ENCODE measurements around the gene DCAF8. TPM values are rescaled to one million over a fixed set of nuclear protein-coding genes. Genes with fewer than 3 reads are reported as not detected.
A peak's percentile ranks its signal among the peaks of the same experiment; 100 is the strongest.

Gene DCAF8
- total and polyA plus RNA-seq, 2 of the 4 experiments (the other 2 are of a cell fraction): 83.3 to 83.8 TPM

- DNase-seq (peak; percentile 80), ATAC-seq (ENCODE audit: low read depth) (peak; percentile 79)
- Histone ChIP-seq H2AK9ac (replicated peaks; ENCODE audit: low read depth, low read length, poor library complexity) (peak overlapping the region; percentile 18), H4K5ac (ENCODE audit: low read depth, low read length) (peak overlapping the region; percentile 30; the same call in 1 of the 2 replicates), H3K18ac (ENCODE audit: low read depth, low read length) (no peak overlapping the region), H3K4me2 (ENCODE audit: low read depth, low read length) (no peak overlapping the region), H3K4ac (ENCODE audit: low read depth, low read length) (peak overlapping the region; percentile 31), H3K36me3 (ENCODE audit: control insufficient read depth, insufficient read depth, low read length) (peaks cover 66% of the 10 kb centered on the region), H3K27ac (ENCODE audit: insufficient read depth, low read length) (peak overlapping the region; percentile 53; the same call in 1 of the 2 replicates), H3K56ac (ENCODE audit: extremely low read depth, insufficient read depth, low read length) (no peak overlapping the region), H3K4me1 (ENCODE audit: control insufficient read depth, insufficient read depth, low read length) (peaks cover 21% of the 10 kb centered on the region), H3K4me3 (ENCODE audit: insufficient read depth, low read depth, low read length) (no peak overlapping the region), H2AFZ (replicated peaks; ENCODE audit: low read length, poor library complexity) (no peak overlapping the region), H4K8ac (ENCODE audit: low read depth in 2 of 2, low read length in 2 of 2) (peak overlapping the region in 1 of 2 experiments; percentile 64; a peak in 2 of 4 replicates), H4K20me1 (ENCODE audit: insufficient read depth, low read length) (peaks cover 33% of the 10 kb centered on the region), H3K14ac (replicated peaks; ENCODE audit: low read depth, low read length) (no peak overlapping the region; the same call in 1 of the 2 replicates), H2BK15ac (ENCODE audit: low read depth, low read length) (0 out of 3 replicates have a peak overlapping the region, but pooled peaks have one; percentile 6), H3K27me3 (ENCODE audit: control insufficient read depth, insufficient read depth, low read length) (no peaks in the 10 kb centered on the region), H2BK120ac (ENCODE audit: low read depth, low read length) (no peak overlapping the region), H3K9ac (ENCODE audit: low read depth, low read length) (peak overlapping the region; percentile 19), H2BK20ac (ENCODE audit: low read depth, low read length) (no peak overlapping the region), H3K23ac (ENCODE audit: low read depth, low read length) (peak overlapping the region; percentile 21; the same call in 1 of the 2 replicates), H3K79me1 (ENCODE audit: low read depth in 1 of 2, low read length in 2 of 2) (peaks cover 0 to 27% of the 10 kb centered on the region in 2 experiments; a peak in 3 of 4 replicates), H4K91ac (ENCODE audit: insufficient read depth, low read depth, low read length) (no peak overlapping the region), H3K9me3 (ENCODE audit: control insufficient read depth, insufficient read depth, low read length) (no peaks in the 10 kb centered on the region), H2AK5ac (ENCODE audit: low read depth, low read length) (peak overlapping the region; percentile 45; the same call in 1 of the 2 replicates), H3K9me1 (ENCODE audit: insufficient read depth, low read length) (peaks cover 4% of the 10 kb centered on the region; the same call in 1 of the 2 replicates), H2BK5ac (ENCODE audit: low read depth, low read length, poor library complexity, severe bottlenecking) (peak overlapping the region; percentile 43)
- dilution Hi-C loops (cut with HindIII; ENCODE audit: low sequenced_read_pairs, unreplicated experiment) (loop anchor here (10.0 kb wide), 1 partner anchor 114 kb away; no protein-coding TSS in a partner anchor), intact Hi-C loops (cut with micrococcal nuclease) (loop anchor here (1.0 to 10.0 kb wide), 3 partner anchors 26 to 294 kb away; partner anchors contain the start of gene TAGLN2), in situ Hi-C loops (cut with MboI; ENCODE audit: low sequenced_read_pairs) (no loop called here)
- ChIA-PET CTCF (interaction anchor here (0.5 to 5.2 kb wide), 22 partner anchors 8 to 982 kb away, joined by 3 to 63 read pairs (median 4); partner anchors contain the start of gene KCNJ10), POLR2A (ENCODE audit: unreplicated experiment) (interaction anchor here (0.5 to 1.1 kb wide), 3 partner anchors 10 to 30 kb away, joined by 3 to 5 read pairs (median 3); no protein-coding TSS in a partner anchor)
- no CpG with 5 or more reads among the region's 4 CpGs for WGBS, 2 experiments (ENCODE audit: extremely low coverage in 2 of 2, insufficient read length in 1 of 2)
- no TSS peak for BruUV-seq (replicated peaks)
- TF ChIP-seq CTCF (conservative IDR thresholded peaks at IDR 0.05; ENCODE audit: low read depth, low read length): peak; percentile 79
- TF ChIP-seq MAFK (IDR thresholded peaks at IDR 0.05; ENCODE audit: low read depth, low read length): no peak
- no peak for TF ChIP-seq USF2 (IDR thresholded peaks at IDR 0.05; ENCODE audit: low read depth, low read length)
- no peak for TF ChIP-seq FOS (IDR thresholded peaks at IDR 0.05; ENCODE audit: low read depth, low read length)
- no peak for TF ChIP-seq CHD1 (IDR thresholded peaks at IDR 0.05; ENCODE audit: low read depth, low read length)
- no peak for TF ChIP-seq BHLHE40 (IDR thresholded peaks at IDR 0.05; ENCODE audit: low read depth, low read length)
- peak; percentile 43; the same call in 1 of the 2 replicates for TF ChIP-seq CEBPB (IDR thresholded peaks at IDR 0.05; ENCODE audit: low read depth, low read length)
- TF ChIP-seq MAZ (IDR thresholded peaks at IDR 0.05; ENCODE audit: borderline replicate concordance, low read depth, low read length): no peak
- TF ChIP-seq RFX5 (IDR thresholded peaks at IDR 0.05; ENCODE audit: low read depth, low read length): no peak
- TF ChIP-seq SMC3 (IDR thresholded peaks at IDR 0.05; ENCODE audit: low read depth, low read length): peak; percentile 93
- peak; percentile 79 for TF ChIP-seq RAD21 (IDR thresholded peaks at IDR 0.05; ENCODE audit: low read length)
- TF ChIP-seq POLR2A (IDR thresholded peaks at IDR 0.05; ENCODE audit: low read depth, low read length): no peak
- TF ChIP-seq MXI1 (IDR thresholded peaks at IDR 0.05; ENCODE audit: borderline replicate concordance, low read depth, low read length): no peak
Measured at GRCh38 chr1:160219062-160219929, 43.1 kb downstream of the DCAF8 start.

Measured in IMR-90 (cell line).